AG04450 (cell line): ENCODE results near the gene UMODL1. TPM values are rescaled to one million over a fixed set of nuclear protein-coding genes. Genes with fewer than 3 reads are reported as not detected.

Experiments
- CTCF ChIA-PET: fragments of 300-600, 350-600 bp; formaldehyde crosslinking; extraction: SDS; loops from one replicate; lab custom pipeline; 2022; ENCODE audit warnings: antibody characterized with exemption, inconsistent platforms; lab: Charles Lee
- POLR2A ChIA-PET: fragments of 350-600 bp; formaldehyde crosslinking; extraction: SDS; loops from one replicate; lab custom pipeline; 2021; ENCODE audit warnings: antibody characterized with exemption, inconsistent platforms; lab: Yijun Ruan, JAX
- DNase-seq: peaks from one replicate; pipeline ENCODE4 v3.0.0-alpha.2; 2011; ENCODE audit warnings: low read depth, low spot score
- H3K27ac ChIP-seq: one replicate; pipeline ENCODE4 v1.5.1; 2012; ENCODE audit warnings: low read depth, low read length, control low read depth
- H3K27me3 ChIP-seq: one replicate; pipeline ENCODE4 v1.6.0; 2012; ENCODE audit warnings: low read length; ENCODE audit not compliant: control insufficient read depth, insufficient read depth
- H3K4me3 ChIP-seq: 2 replicates; pipeline ENCODE4 v1.5.1; 2011; ENCODE audit warnings: mild to moderate bottlenecking, low read depth, low read length, control low read depth
- H3K9me3 ChIP-seq: 2 replicates; pipeline ENCODE4 v1.5.1; 2012; ENCODE audit warnings: low read length; ENCODE audit not compliant: control insufficient read depth, insufficient read depth
- CTCF ChIP-seq: IDR thresholded peaks from 2 replicates; pipeline ENCODE4 v1.5.1; 2011; ENCODE audit warnings: low read depth, low read length, control low read depth, inconsistent platforms
- polyA plus RNA-seq: library from polyadenylated mRNA; depleted of rRNA; stranded (reverse); fragments of >200 nt; gene quantifications from 2 replicates; pipeline ENCODE4 v1.2.3, GENCODE V29; 2011

The UMODL1 gene
- polyA plus RNA-seq, 1 experiment: 0.09 TPM

DNA sequence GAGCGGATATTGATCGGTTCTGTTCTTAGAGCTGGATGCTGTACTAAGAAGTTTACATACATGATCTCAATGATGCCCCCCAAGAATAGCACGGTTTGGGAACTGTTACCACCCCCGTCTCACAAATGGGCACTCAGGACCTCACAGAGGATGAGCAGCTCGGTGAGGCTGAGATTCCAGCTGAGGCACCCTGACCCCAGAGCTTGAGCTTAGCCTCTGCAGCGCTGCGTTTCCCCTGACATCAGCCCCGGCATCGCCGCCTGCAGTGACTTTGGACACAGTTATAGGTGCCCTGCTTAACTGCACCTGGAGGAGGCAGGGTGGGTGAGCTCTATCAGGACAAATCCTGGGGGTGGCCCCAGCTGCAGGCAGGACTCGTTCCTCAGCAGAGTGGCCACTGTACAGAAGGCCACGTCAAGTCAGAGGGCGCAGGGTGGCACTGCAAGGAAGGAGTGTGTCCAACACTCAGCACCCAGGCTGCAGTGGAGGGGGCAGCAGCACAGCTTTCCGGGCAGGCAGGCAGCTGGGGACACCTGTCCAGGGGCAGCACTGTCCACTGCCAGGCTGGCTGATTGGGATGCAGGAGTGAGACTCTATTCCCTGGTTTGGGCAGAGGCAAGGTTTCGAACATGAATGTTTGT, 82.0 kb downstream of the UMODL1 start:
- Histone ChIP-seq H3K27me3 (peaks cover 42% of the 10 kb centered on the region), H3K4me3 (no peak overlapping the region), H3K27ac (no peak overlapping the region), H3K9me3 (no peaks in the 10 kb centered on the region; the same call in 1 of the 2 replicates)
- POLR2A ChIA-PET: no interaction called here
- no peak for DNase-seq
- no peak for TF ChIP-seq CTCF
- CTCF ChIA-PET: no interaction called here

- ChIA-PET POLR2A (no interaction called here), CTCF (no interaction called here)
- TF ChIP-seq CTCF: no peak
- Histone ChIP-seq H3K4me3 (no peak overlapping the region), H3K27me3 (peaks cover 42% of the 10 kb centered on the region), H3K9me3 (no peaks in the 10 kb centered on the region; the same call in 1 of the 2 replicates), H3K27ac (no peak overlapping the region)
- DNase-seq: no peak
These were observed 82.6 kb downstream of the UMODL1 start for GRCh38 chr21:42153746-42154145.

DNA sequence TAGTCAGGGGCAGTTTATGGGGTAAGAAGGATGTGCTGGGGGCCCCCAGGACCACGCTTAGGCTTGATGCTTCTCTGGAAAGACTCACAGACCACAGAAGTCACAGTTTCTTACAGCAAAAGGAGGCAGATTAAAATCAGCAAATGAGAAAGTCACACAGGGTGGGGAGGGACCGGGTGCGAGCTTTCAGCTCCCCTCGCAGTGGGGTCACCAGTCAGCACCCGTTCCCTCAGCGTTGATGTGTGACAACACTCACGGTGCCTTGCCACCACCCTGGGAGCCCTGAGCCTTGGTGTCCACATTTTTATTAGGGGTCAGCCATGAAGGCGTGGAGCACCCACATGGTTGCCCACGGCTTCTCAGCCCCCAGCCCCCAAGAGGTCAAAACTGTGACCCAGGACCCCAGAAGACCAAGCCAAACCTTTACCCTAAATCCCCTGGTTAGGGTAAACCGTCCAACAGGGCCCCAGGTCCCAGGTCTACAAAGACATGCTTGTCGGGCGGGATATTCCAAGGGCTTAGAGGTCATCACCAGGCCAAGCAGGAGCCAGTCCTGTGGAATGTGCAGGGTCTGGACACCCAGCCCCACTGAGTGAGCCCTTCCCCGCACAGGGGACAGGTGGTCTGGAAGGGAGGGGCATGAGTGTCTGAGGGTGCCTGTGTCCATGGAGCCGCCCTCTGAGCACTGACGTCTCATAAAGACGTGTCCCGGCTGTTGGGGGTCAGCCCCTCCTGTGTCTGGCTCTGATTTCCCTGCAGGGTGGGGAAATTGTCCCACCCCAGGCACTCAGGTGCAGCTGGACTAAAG, 83.3 kb downstream of the UMODL1 start:
- Histone ChIP-seq H3K4me3 (no peak overlapping the region), H3K27ac (no peak overlapping the region), H3K27me3 (peaks cover 42% of the 10 kb centered on the region), H3K9me3 (no peaks in the 10 kb centered on the region; the same call in 1 of the 2 replicates)
- DNase-seq: no peak
- no peak for TF ChIP-seq CTCF
- ChIA-PET CTCF (interaction anchor here (0.6 kb wide), 1 partner anchor 9 kb away, joined by 4 read pairs; no protein-coding TSS in a partner anchor), POLR2A (no interaction called here)

- DNase-seq: no peak
- H3K27ac ChIP-seq: no peak overlapping the region
- no peaks in the 10 kb centered on the region; the same call in 1 of the 2 replicates for H3K9me3 ChIP-seq
- TF ChIP-seq CTCF: no peak
- ChIA-PET POLR2A (no interaction called here), CTCF (interaction anchor here (0.6 kb wide), 1 partner anchor 10 kb away, joined by 4 read pairs; no protein-coding TSS in a partner anchor)
- peaks cover 45% of the 10 kb centered on the region for H3K27me3 ChIP-seq
- no peak overlapping the region for H3K4me3 ChIP-seq
These were observed 84.1 kb downstream of the UMODL1 start for GRCh38 chr21:42155045-42155855.
